Measurements from ENCODE around the gene APOBEC3B.
"Not testable (repeated sequence)": the region's sequence is repeated elsewhere in the genome, so short reads cannot be mapped to it uniquely, and the experiment has no call there.

DNA sequence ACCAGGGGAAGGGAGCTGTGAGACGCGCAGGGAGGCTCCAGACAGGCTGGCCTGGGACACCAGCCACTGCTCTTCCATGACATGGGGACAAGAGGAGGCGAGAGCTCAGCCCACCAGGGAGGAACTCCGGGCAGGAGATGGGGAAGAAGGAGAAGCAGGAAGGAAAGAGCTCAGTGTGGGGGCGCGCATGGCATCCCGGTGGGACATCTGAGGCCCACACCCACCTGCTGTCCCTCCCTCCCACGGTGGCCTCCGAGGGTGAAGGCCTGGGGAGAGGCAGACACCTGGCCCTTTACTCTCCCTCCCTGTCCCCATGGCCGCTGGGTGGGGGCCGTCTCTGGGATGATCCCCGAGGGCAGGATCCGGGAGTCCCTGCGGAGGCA is 58.0 kb downstream of the APOBEC3B start:
- TF ChIP-seq CTCF, POLR2A, POLR2AphosphoS5 (IDR thresholded peaks at IDR 0.05): not testable (repeated sequence)
